Common myeloid progenitor, CD34-positive (primary cell): ENCODE results near the gene RIN1.
A peak's percentile ranks its signal among the peaks of the same experiment; 100 is the strongest.

Experiments used
- CTCF ChIA-PET: fragments of 350-600 bp; sonication (Branson Sonifier 250); formaldehyde crosslinking; loops from one replicate; lab custom pipeline; 2021; ENCODE audit warnings: antibody characterized with exemption; lab: Charles Lee
- POLR2A ChIA-PET: fragments of 350-600 bp; sonication (Branson Sonifier 250); formaldehyde crosslinking; loops from one replicate; lab custom pipeline; 2021; ENCODE audit warnings: antibody characterized with exemption; lab: Charles Lee
- DNase-seq, 3 donors: peaks; one replicate each; pipeline versions ENCODE4 v3.0.0 to v3.0.0-alpha.2; 2013
- H3K27ac ChIP-seq, 2 experiments: 1 replicate in 1 of 2; 2 replicates in 1 of 2; pipeline ENCODE4 v1.7.0; 2013; ENCODE audit warnings: inconsistent platforms in 2 of 2, low read length in 2 of 2, mild to moderate bottlenecking in 2 of 2, low read depth in 1 of 2, moderate library complexity in 1 of 2; ENCODE audit not compliant: severe bottlenecking in 2 of 2, insufficient read depth in 1 of 2, poor library complexity in 1 of 2
- H3K27me3 ChIP-seq, 5 experiments: replicated peaks in 2 of 5; 1 replicate in 3 of 5; 2 replicates in 2 of 5; pipeline versions ENCODE4 v1.6.1 to v1.7.0; 2013; ENCODE audit warnings: low read length in 4 of 5, mild to moderate bottlenecking in 2 of 5, moderate library complexity in 2 of 5, inconsistent platforms in 1 of 5; ENCODE audit not compliant: insufficient read depth in 5 of 5, control insufficient read depth in 4 of 5
- H3K36me3 ChIP-seq, 4 experiments: 1 replicate in 2 of 4; 2 replicates in 2 of 4; pipeline versions ENCODE4 v1.6.1 to v1.7.0; 2013; ENCODE audit warnings: low read length in 3 of 4, control low read depth in 1 of 4, mild to moderate bottlenecking in 1 of 4; ENCODE audit not compliant: control insufficient read depth in 4 of 4, insufficient read depth in 4 of 4
- H3K4me1 ChIP-seq, 4 experiments: 1 replicate in 3 of 4; 2 replicates in 1 of 4; pipeline versions ENCODE4 v1.6.1 to v1.7.1; 2013; ENCODE audit warnings: low read length in 3 of 4, mild to moderate bottlenecking in 3 of 4, control low read depth in 1 of 4, inconsistent platforms in 1 of 4, moderate library complexity in 1 of 4; ENCODE audit not compliant: control insufficient read depth in 4 of 4, insufficient read depth in 4 of 4; ENCODE audit errors: control extremely low read depth in 1 of 4
- H3K4me3 ChIP-seq, 7 experiments: 1 replicate in 4 of 7; 2 replicates in 3 of 7; pipeline versions ENCODE4 v1.5.1 to v1.7.0; 2013; ENCODE audit warnings: mild to moderate bottlenecking in 7 of 7, low read length in 6 of 7, moderate library complexity in 6 of 7, inconsistent platforms in 2 of 7, low read depth in 2 of 7, control low read depth in 1 of 7; ENCODE audit not compliant: insufficient read depth in 4 of 7, control insufficient read depth in 1 of 7; ENCODE audit errors: extremely low read depth in 1 of 7
- H3K9me3 ChIP-seq, 5 experiments: 1 replicate in 4 of 5; 2 replicates in 1 of 5; pipeline versions ENCODE4 v1.6.1 to v1.7.1; 2013; ENCODE audit warnings: low read length in 4 of 5, mild to moderate bottlenecking in 2 of 5, inconsistent platforms in 1 of 5, low read depth in 1 of 5, moderate library complexity in 1 of 5; ENCODE audit not compliant: control insufficient read depth in 4 of 5, insufficient read depth in 2 of 5; ENCODE audit errors: control extremely low read depth in 1 of 5
- WGBS: methylation state at CpG from one replicate; pipeline ENCODE4 v1.1.5; 2013; ENCODE audit not compliant: insufficient coverage; 5-methylcytosine and 5-hydroxymethylcytosine counted together

RIN1 gene

GRCh38 chr11:66363805-66364535, 27.7 kb upstream of the RIN1 start:
- Histone ChIP-seq H3K4me1 (no peaks in the 10 kb centered on the region), H3K36me3 (peaks cover 4 to 65% (median 26%) of the 10 kb centered on the region in 4 experiments), H3K27ac (no peak overlapping the region), H3K27me3 (no peaks in the 10 kb centered on the region), H3K9me3 (no peaks in the 10 kb centered on the region), H3K4me3 (no peak overlapping the region)
- WGBS, result 77% methylated on average over 5 of the region's 15 CpGs
- DNase-seq, result peak in 2 of 3 donors; percentile 55 to 64
- ChIA-PET POLR2A (no interaction called here), CTCF (interaction anchor here (0.8 to 3.2 kb wide), 10 partner anchors 8 to 474 kb away, joined by 3 to 18 read pairs (median 4); partner anchors contain the start of gene SLC29A2)

DNA sequence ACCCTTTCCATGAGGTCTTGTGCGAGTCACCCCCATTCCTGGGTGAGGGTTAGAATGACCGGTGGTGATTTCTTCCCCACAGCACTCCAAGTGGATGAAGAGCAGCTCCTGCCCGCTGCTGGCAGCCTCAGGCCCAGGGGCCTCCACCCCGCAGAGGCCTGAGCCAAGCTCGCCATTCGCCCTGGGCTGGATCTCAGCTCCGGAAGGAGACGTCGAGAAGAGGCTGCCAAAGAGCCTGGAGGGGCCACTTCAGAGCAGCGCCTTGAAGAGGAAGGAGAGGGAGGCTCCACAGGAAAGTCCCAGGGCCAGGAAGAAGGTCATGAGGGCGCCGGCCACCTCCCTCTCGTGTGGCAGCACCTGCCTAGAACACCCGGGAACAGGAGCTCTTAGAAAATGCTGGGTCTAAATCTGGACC, 27.0 kb upstream of the RIN1 start:
- no peak overlapping the region for H3K27ac ChIP-seq
- H3K4me3 ChIP-seq, result no peak overlapping the region
- POLR2A ChIA-PET, result interaction anchor here (0.5 kb wide), 1 partner anchor 27 kb away, joined by 3 read pairs; no protein-coding TSS in a partner anchor
- CTCF ChIA-PET, result interaction anchor here (0.8 to 3.2 kb wide), 11 partner anchors 8 to 475 kb away, joined by 3 to 18 read pairs (median 4); partner anchors contain the start of gene SLC29A2
- no peaks in the 10 kb centered on the region for H3K9me3 ChIP-seq
- 100% methylated on average over 13 of the region's 14 CpGs for WGBS
- DNase-seq, result no peak
- H3K4me1 ChIP-seq, result no peaks in the 10 kb centered on the region
- H3K36me3 ChIP-seq, result peaks cover 4 to 57% (median 22%) of the 10 kb centered on the region in 4 experiments
- H3K27me3 ChIP-seq, result no peaks in the 10 kb centered on the region

DNA sequence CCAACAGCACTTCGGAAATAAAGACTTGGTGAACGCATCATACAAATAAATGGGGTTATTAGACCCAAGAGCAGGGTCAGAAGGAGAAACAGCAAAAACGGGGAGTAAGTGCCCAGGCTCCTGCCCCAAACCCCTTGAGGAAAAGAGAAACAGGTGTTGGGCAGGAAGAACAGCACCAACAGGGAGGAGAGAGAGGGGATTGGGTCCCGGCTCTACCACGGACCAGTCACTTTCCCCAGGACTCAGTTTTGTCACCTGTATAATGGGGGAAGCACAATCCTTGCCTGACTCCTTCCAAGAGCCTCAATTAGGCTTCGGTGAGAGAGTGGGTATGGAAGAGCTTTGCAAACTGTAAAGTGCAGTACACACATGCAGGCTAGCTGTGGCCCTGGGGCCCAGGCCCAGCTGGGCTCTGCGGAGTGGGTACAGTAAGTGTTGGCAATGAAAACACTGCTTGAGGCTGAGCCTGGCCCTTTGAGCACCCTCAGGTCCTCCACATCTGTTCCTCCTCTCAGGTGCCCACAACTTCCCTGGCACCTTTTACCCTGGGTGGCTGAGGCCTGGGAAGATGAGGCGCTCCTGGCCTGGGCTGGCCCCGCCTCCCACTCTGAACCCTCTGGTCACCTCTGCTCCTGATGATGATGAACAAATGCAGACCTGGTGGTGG, 26.4 kb upstream of the RIN1 start:
- ChIA-PET CTCF (interaction anchor here (0.8 to 3.2 kb wide), 10 partner anchors 8 to 475 kb away, joined by 3 to 18 read pairs (median 4); partner anchors contain the start of gene SLC29A2), POLR2A (interaction anchor here (0.5 kb wide), 1 partner anchor 27 kb away, joined by 3 read pairs; no protein-coding TSS in a partner anchor)
- Histone ChIP-seq H3K36me3 (peaks cover 2 to 51% (median 18%) of the 10 kb centered on the region in 4 experiments), H3K4me1 (no peaks in the 10 kb centered on the region), H3K27ac (no peak overlapping the region), H3K27me3 (no peaks in the 10 kb centered on the region), H3K4me3 (no peak overlapping the region), H3K9me3 (no peaks in the 10 kb centered on the region)
- WGBS, result 77% methylated on average over 5 of the region's 9 CpGs
- DNase-seq, result no peak

DNA sequence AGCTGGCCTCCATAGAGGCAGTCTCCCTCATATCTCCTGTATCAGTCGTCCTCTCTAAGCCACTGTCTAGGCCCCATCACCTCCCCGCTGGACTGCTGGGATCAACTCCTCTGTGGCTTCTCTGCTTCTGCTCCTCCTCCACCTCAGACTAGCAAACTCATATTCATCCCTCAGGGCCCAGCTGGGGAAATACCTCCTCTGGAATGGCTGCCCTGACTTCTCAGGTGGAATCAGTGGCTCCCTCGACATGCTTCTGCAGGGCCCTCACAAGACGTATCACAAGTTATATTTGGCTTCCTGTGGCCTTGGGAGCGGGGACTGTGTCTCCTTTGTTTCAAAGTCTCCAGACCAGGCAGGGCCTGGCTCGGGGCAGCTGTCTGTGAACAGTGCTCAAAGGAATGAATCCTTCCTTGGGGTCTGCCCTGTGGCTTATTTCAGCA, 25.3 kb upstream of the RIN1 start:
- Histone ChIP-seq H3K4me3 (no peak overlapping the region), H3K36me3 (peaks cover 0 to 41% (median 9%) of the 10 kb centered on the region in 4 experiments), H3K4me1 (no peaks in the 10 kb centered on the region), H3K9me3 (no peaks in the 10 kb centered on the region), H3K27me3 (no peaks in the 10 kb centered on the region), H3K27ac (no peak overlapping the region)
- DNase-seq, result no peak
- CTCF ChIA-PET, result interaction anchor here (1.2 to 3.2 kb wide), 4 partner anchors 18 to 52 kb away, joined by 3 to 18 read pairs (median 4); no protein-coding TSS in a partner anchor
- 97% methylated on average over 6 of the region's 6 CpGs for WGBS
- POLR2A ChIA-PET, result no interaction called here

DNA sequence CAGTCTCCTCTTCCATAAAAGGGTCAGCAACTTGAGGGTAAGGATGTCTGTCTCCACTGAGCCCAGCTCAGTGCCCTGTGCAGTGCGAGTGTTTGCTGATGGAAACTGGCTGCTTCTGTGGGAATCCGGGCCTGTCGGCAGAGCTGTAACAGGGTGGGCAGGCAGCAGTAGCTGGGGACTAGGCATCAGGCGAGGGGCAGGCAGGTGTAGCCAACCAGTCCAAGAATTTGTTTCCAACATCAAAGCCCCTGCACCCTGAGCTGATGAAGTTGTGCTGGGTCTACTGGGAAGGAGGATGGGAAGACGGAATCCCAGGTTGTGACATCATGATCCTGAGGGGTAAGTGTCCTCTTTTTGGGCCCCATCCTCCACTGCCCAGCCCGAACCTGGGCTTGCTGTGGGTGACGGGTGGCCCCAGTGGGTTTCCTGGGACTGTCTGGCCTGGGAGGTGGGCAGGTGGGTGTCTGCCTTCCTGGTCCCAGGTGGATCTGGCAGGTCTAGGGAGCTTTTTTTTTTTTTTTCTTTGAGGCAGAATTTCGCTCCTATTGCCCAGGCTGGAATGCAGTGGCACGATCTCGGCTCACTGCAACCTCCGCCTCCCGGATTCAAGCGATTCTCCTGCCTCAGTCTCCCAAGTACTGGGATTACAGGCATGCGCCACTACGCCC, 24.3 kb upstream of the RIN1 start:
- POLR2A ChIA-PET, result no interaction called here
- Histone ChIP-seq H3K9me3 (no peaks in the 10 kb centered on the region), H3K4me3 (no peak overlapping the region)

GRCh38 chr11:66359662-66360087, 23.4 kb upstream of the RIN1 start:
- no peak overlapping the region for H3K4me3 ChIP-seq
- no peaks in the 10 kb centered on the region for H3K9me3 ChIP-seq
- no peak for DNase-seq
- 62% methylated on average over 2 of the region's 3 CpGs for WGBS
- no peak overlapping the region for H3K27ac ChIP-seq
- peaks cover 0 to 26% (median 7%) of the 10 kb centered on the region in 4 experiments for H3K36me3 ChIP-seq
- H3K4me1 ChIP-seq, result no peaks in the 10 kb centered on the region
- H3K27me3 ChIP-seq, result no peaks in the 10 kb centered on the region
- CTCF ChIA-PET, result no interaction called here
- POLR2A ChIA-PET, result no interaction called here

More for the DNA sequence above, 24.3 kb upstream of the RIN1 start:
- peaks cover 0 to 32% (median 7%) of the 10 kb centered on the region in 4 experiments for H3K36me3 ChIP-seq
- DNase-seq, result no peak
- 93% methylated on average over 9 of the region's 15 CpGs for WGBS
- H3K27ac ChIP-seq, result no peak overlapping the region
- CTCF ChIA-PET, result interaction anchor here (1.5 kb wide), 1 partner anchor 19 kb away, joined by 4 read pairs; no protein-coding TSS in a partner anchor
- no peaks in the 10 kb centered on the region for H3K4me1 ChIP-seq
- no peaks in the 10 kb centered on the region for H3K27me3 ChIP-seq
